Thoracic aorta (tissue), 2 donors: ENCODE data around the gene STUB1. TPM values are rescaled to one million over a fixed set of nuclear protein-coding genes. Genes with fewer than 3 reads are reported as not detected.
A peak's percentile ranks its signal among the peaks of the same experiment; 100 is the strongest.

Experiments used
- ATAC-seq: fragments of 150-250 bp; one replicate; pipeline ENCODE4 v1.8.0; 2017; ENCODE audit warnings: low read depth; ENCODE audit not compliant: insufficient number of reproducible peaks, low FRiP score
- DNase-seq: peaks from one replicate; pipeline ENCODE4 v3.0.0-alpha.2; 2020; ENCODE audit warnings: low spot score
- H3K27ac ChIP-seq, 2 donors: fragments of 200-600 bp; sonication (generic); 1 replicate in 1 of 2; 2 replicates in 1 of 2; pipeline ENCODE4 v1.5.1; 2016; ENCODE audit warnings: mild to moderate bottlenecking in 2 of 2, moderate library complexity in 2 of 2
- H3K27me3 ChIP-seq: fragments of 200-600 bp; sonication (generic); replicated peaks from 2 replicates; pipeline ENCODE4 v1.6.0; 2016; ENCODE audit warnings: mild to moderate bottlenecking; ENCODE audit not compliant: insufficient read depth
- H3K36me3 ChIP-seq: fragments of 200-600 bp; sonication (generic); one replicate; pipeline ENCODE4 v1.5.1; 2016
- H3K4me1 ChIP-seq, 2 donors: fragments of 200-600 bp; sonication (generic); 1 replicate in 1 of 2; 2 replicates in 1 of 2; pipeline versions ENCODE4 v1.5.1 to v1.6.0; 2016; ENCODE audit warnings: low read depth in 2 of 2, mild to moderate bottlenecking in 1 of 2; ENCODE audit not compliant: control insufficient read depth in 1 of 2
- H3K4me3 ChIP-seq: fragments of 200-600 bp; sonication (generic); 2 replicates; pipeline ENCODE4 v1.5.1; 2016; ENCODE audit warnings: mild to moderate bottlenecking
- H3K9me3 ChIP-seq: fragments of 200-600 bp; sonication (generic); 2 replicates; pipeline ENCODE4 v1.5.1; 2016
- CTCF ChIP-seq: fragments of 200-600 bp; sonication (generic); IDR thresholded peaks from one replicate; pipeline ENCODE4 v1.5.1; 2019; ENCODE audit warnings: antibody characterized with exemption
- total RNA-seq, 2 donors: library from RNA; depleted of rRNA; stranded (reverse); fragments of >200 nt; gene quantifications; one replicate each; pipeline versions ENCODE4 v1.1.0 to v1.2.3, GENCODE V29; 2016

Gene STUB1
- total RNA-seq, 2 donors from 2014 or later: 103 to 145 TPM

DNA sequence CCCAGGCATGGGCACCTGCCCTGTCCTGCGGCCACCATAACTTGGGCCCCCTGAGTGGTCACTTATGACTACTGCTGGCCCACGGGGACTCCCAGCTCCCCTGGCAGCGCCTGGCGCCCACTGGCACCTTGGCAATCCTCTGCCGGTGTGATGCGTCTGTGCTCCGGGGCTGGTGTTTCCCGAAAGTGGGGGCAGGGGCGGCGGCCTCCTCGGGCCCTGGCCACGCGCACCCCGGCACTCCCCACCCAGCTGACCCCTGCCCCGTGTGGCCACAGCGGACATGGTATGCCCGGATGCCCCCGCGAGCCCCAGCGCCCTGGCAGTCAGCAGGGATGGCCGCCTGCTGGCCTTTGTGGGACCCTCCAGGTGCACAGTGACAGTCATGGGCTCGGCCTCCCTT is 22.7 kb upstream of the STUB1 start:
- Histone ChIP-seq H3K9me3 (no peaks in the 10 kb centered on the region), H3K4me3 (no peak overlapping the region), H3K27me3 (no peaks in the 10 kb centered on the region), H3K27ac (no peak overlapping the region), H3K36me3 (peaks cover 4% of the 10 kb centered on the region), H3K4me1 (no peaks in the 10 kb centered on the region)
- no peak for DNase-seq
- no peak for ATAC-seq
- no peak for TF ChIP-seq CTCF

GRCh38 chr16:658679-659571 is 21.3 kb upstream of the STUB1 start:
- Histone ChIP-seq H3K9me3 (no peaks in the 10 kb centered on the region), H3K27me3 (no peaks in the 10 kb centered on the region), H3K4me3 (no peak overlapping the region), H3K36me3 (peaks cover 4% of the 10 kb centered on the region), H3K27ac (no peak overlapping the region), H3K4me1 (no peaks in the 10 kb centered on the region)
- DNase-seq (no peak), ATAC-seq (no peak)
- no peak for TF ChIP-seq CTCF

GRCh38 chr16:659618-660017 is 20.6 kb upstream of the STUB1 start:
- no peak for ATAC-seq
- H3K27ac ChIP-seq: no peak overlapping the region

GRCh38 chr16:660132-660458 is 20.1 kb upstream of the STUB1 start:
- no peaks in the 10 kb centered on the region for H3K27me3 ChIP-seq
- ATAC-seq: no peak
- peak overlapping the region; percentile 50 for H3K4me3 ChIP-seq

More at GRCh38 chr16:659618-660017, 20.6 kb upstream of the STUB1 start:
- Histone ChIP-seq H3K27me3 (no peaks in the 10 kb centered on the region), H3K4me1 (no peaks in the 10 kb centered on the region), H3K4me3 (no peak overlapping the region), H3K9me3 (no peaks in the 10 kb centered on the region), H3K36me3 (peaks cover 4% of the 10 kb centered on the region)
- no peak for DNase-seq
- no peak for TF ChIP-seq CTCF

More at GRCh38 chr16:660132-660458, 20.1 kb upstream of the STUB1 start:
- Histone ChIP-seq H3K36me3 (peaks cover 4% of the 10 kb centered on the region), H3K27ac (no peak overlapping the region), H3K4me1 (no peaks in the 10 kb centered on the region), H3K9me3 (no peaks in the 10 kb centered on the region)
- TF ChIP-seq CTCF: no peak
- no peak for DNase-seq
